GM21390 (cell line): ENCODE measurements around the gene ZNF581.

ENCODE experiments used
- ATAC-seq: cut with Tn5 transposase; IDR thresholded peaks from one replicate; pipeline ENCODE4 v1.9.1; 2021; ENCODE audit not compliant: unreplicated experiment

The ZNF581 gene

DNA sequence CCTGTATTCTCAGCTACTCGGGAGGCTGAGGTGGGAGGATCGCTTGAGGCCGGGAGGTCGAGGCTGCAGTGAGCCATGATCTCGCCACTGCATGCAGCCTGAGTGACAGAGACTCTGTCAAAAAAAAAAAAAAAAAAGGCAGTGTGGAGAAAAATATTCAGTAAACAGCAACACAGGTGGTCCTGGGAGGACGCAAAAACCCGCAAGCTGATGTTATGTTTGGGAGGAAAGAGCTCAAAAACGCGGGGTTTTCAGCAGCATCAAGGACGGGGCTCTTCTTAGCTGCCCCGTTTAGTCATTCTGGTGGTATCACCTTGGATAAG, 18.5 kb upstream of the ZNF581 start:
- ATAC-seq = no peak

DNA sequence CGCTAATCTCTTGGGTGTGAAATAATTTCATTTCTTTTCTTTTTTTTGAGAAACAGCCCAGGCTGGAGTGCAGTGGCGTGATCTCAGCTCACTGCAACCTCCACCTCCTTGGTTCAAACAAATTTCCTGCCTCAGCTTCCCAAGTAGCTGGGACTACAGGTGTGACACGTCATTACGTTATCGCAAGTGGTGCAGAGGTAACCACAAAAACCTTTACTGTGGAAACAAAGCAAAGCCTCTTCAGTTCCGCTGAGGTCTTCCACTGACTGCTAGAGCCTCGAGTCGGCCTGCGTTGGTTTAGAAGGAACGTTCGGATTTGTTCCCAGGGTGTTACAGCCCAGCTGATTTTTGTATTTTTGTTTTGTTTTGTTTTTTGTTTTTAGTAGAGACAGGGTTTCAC, 17.1 kb upstream of the ZNF581 start:
- no peak for ATAC-seq

DNA sequence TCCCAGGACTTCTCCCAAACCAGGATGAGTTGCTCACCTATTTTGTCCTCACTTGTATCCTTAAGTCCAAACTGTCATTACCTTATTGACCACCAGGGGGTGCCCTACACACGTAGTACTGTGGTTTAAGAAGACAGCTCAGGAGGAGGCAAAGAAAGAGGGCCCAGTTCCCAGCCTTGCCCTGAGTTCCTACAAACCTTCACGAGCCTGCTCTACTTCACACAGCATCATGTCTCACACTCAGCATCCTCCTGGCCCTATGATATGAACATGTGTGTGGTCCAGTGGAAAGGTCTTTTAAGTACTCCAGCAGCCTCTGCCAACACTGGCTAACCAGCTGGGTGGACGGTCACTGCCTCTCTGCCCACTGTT, 11.0 kb upstream of the ZNF581 start:
- ATAC-seq = no peak

DNA sequence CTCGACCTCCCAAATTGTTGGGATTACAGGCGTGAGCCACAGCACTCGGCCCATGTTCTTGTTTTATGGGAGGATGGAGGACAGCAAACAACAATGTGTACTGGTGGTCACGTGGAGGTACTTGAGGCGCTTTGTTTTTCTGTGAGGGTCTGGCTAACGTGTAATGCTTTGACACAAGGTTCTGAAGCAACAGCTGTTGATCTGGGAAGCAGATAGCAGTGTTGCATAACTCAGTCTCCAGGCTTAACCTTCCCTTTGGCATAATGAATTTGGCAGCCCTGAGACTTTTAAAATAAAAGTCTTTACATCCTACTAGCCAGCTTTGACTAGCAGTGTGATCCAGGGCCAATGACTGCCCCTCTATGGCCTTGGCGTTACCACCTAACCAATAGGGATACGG, 9.6 kb upstream of the ZNF581 start:
- ATAC-seq = no peak

DNA sequence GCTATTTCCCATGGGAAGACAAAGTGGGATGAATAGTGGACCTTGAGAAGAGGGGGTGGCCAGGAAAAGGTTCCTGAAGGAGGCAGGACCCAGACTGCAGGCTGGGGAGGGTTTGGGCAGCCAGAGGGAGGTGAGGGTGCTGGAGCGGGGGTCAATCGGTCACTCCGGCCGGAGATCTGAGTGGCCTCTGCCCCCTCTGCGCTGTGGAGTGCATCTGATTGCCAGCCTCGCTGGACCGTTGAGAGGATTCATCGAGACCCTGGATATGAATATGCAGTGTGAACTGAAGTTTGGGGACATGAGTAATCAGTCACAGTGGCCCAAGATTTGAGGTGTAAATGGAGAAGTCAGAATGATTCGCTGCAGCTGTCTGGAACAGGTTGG, 8.1 kb upstream of the ZNF581 start:
- no peak for ATAC-seq

GRCh38 chr19:55635856-55636440, 7.5 kb upstream of the ZNF581 start:
- no peak for ATAC-seq

DNA sequence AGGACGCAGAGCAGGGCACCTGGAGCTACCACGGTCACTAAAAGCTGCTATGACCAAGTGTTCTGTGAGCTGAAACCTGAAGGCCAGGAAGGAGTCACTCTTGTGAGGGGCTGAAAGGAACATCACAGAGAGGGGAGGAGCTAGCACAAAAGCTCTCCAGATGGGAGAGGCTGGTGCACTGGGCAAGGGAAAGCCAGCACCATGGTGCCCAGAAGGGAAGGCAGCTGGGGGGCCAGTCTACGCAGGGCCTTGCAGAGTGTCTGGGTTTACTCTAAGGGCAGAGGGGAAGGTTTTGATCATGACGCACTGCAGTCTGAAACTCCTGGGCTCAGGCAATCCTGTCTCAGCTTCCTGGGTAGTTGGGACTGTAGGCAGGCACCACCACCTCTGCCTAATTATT, 6.7 kb upstream of the ZNF581 start:
- ATAC-seq = no peak

GRCh38 chr19:55637534-55637933, 5.9 kb upstream of the ZNF581 start:
- no peak for ATAC-seq

- no peak for ATAC-seq
These were observed 4.5 kb upstream of the ZNF581 start for GRCh38 chr19:55638864-55639359.

DNA sequence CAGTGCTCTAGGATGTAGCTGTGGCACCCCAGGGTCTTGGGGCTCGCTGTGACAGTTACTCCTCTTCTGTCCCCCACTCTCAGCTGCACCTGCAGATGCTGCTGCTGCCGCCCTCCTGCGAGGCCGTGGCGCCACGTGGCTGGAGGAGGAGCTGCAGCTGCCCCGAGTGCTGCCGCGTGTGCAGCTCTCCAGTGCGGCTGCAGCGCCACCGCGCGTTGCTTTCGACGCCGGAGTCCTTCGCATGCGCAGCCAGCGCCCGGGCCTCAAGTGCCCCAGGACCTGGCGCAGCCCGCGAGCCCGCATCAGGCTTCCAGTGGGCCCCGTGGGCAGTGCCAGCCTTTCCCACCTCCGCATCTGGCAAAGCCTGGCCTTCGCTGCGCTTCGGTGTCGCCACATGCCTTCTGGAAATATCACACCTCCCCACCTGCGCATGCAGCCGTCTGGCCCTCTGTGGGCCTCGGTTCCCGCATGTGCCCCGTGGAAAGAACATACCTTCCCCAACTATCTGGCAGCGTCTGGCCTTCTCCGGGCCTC, 3.3 kb upstream of the ZNF581 start:
- ATAC-seq = no peak

DNA sequence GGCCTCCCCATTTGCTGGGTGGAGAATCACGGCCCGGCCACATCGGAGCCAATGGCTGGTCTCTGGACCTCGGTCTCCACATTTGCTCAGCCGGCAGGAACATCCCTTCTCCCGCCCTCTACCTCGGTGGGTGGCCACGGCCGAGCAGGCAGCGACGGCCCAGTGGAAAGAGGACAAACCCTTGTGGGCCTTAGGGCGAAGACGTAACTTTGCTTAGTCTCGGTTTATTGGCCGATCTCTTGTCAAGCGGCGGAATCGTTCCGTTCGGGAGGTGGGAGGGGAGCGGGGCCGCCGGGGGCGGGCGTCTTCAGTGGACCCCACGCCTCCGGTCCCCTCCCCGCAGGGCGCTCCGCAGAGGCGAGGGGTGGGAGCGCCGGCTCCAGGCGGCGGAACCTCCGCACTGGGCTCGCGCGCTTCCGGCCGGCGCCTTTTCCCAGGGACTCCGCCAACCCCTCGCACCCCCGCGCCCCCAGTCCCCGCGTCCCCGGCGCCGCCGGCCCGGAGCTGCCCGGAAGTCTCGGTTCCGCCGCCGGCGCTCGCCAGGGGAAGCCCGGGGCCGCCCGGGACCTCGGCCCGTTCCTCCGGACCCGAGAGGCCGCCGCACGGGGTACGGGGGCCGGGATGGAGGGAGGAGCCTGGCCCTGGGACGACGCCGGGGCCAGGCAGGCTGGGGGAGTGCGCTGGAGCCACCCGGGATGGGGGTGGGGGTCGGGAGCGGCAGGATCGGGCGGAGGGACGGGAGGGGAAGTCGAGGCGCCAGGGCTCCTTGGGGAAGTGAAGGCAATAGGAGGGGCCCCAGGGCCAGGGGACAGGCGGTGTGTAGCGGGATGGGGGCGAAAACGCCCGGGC, 2.6 kb upstream of the ZNF581 start, which contains the start of gene ZNF580:
ZNF580 (plus strand) TSS at position 426 of the 849 bp plus-strand sequence. CDS start 1,507 bp downstream, outside the sequence.
- ATAC-seq = no peak

DNA sequence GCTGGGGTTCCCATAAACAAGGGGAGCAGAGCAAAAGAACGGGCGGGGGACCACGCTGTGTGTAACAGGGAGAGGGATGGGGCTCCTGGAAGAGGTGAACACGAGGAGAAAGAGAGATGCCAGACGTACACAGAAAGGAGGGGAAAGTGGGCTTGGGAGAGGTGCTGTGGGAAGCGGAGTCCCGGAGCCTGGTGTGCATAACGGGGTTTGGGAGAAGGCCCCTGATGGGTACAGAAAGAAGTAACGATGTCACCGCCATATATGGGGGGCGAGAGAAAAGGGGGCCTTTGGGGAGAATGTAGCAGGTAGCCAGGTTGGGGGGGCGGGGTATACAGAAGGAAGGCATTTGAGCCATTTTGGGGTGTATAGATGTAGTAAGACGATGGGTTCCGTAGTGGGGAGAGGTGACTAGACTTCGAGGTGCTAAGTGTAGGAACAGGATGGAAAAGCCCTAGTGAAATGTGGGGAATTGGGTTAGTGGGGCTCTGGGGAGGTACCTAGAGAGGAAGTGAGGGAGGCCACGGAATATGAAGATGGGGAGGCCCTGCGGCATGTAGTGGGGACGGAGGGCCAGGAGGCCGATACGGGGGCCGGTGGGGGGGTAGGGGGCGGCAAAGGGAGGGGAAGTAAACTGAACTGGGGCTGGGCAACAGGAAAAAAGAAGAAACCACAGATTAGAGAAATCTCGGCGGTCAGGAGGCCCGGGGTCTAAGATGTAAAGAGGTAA, 1.9 kb upstream of the ZNF581 start:
- ATAC-seq = no peak

DNA sequence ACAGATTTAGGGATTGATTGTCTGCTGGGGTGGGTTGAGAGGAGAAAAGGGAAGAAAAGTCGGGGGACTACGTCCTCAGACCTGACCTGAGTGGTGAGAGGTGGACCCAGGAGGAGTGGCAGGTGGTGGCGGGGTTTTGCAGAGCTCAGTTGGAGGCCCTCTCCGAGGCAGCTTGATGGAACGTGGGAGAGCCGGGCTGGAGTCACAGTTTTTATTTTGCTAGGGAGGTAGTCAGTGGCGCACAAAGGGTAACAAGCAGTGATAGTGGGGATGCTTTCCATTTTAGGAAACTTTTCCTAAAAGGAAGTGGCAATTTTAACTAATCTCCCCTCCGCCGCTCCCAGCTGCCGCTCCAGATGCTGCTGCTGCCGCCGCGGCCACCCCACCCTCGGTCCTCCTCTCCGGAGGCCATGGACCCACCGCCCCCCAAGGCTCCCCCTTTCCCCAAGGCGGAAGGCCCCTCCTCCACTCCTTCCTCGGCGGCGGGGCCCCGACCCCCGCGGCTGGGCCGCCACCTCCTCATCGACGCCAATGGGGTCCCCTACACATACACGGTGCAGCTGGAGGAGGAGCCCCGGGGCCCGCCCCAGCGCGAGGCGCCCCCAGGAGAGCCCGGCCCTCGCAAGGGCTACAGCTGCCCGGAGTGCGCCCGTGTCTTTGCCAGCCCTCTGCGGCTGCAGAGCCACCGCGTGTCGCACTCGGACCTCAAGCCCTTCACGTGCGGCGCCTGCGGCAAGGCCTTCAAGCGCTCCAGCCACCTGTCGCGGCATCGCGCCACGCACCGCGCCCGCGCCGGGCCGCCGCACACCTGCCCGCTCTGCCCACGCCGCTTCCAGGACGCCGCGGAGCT, 1.1 kb upstream of the ZNF581 start:
- ATAC-seq = no peak

DNA sequence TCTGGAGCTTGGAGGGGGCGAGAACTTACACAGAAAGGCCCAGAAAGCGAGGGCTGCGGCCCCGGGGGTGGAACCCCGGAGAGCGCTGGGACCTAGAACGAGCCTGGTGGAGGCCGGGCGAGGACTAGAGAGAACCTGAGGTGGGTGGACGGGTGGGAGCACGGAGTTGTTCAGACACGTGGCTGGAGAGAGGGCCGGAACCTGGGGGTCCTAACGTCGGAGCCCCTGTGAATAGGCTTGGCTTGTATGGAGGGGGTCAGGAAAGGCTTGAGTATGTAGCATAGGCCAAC, 383 bp downstream of the ZNF581 start:
- no peak for ATAC-seq

DNA sequence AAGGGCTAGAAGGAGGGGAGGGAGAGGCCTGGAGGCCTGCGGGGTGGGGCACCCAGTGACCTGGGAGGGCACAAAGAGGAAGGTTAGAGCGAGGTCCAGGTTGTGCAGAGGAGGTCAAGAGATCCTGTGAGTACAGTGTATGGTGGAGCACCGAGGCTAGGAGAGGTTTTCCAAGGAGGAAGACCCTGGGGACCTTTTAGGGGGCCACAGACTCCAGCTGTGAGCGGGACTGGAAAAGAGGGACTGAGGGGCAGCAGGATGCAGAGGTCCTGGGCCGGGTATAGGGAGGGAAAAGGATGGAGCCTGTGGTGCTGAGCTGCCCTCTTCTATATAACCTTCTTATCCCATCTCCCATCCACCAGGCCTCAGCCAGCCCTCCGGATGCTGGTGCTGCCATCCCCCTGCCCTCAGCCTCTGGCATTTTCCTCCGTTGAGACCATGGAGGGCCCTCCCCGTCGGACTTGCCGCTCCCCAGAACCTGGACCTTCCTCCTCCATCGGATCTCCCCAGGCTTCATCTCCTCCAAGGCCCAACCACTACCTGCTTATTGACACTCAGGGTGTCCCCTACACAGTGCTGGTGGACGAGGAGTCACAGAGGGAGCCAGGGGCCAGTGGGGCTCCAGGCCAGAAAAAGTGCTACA, 863 bp downstream of the ZNF581 start:
- ATAC-seq = no peak

- ATAC-seq = no peak
These were observed 1.5 kb downstream of the ZNF581 start for GRCh38 chr19:55644842-55645511.

- ATAC-seq = no peak
These were observed 2.0 kb downstream of the ZNF581 start for GRCh38 chr19:55645512-55645881.

- no peak for ATAC-seq
These were observed 3.7 kb downstream of the ZNF581 start for GRCh38 chr19:55646889-55647731.
